Measurements from ENCODE around the gene SDK2. TPM values are rescaled to one million over a fixed set of nuclear protein-coding genes. Genes with fewer than 3 reads are reported as not detected.

SDK2 gene
- total and polyA plus RNA-seq, 2 of the 4 experiments (the other 2 are of a cell fraction), result under 0.01 to 0.03 TPM

DNA sequence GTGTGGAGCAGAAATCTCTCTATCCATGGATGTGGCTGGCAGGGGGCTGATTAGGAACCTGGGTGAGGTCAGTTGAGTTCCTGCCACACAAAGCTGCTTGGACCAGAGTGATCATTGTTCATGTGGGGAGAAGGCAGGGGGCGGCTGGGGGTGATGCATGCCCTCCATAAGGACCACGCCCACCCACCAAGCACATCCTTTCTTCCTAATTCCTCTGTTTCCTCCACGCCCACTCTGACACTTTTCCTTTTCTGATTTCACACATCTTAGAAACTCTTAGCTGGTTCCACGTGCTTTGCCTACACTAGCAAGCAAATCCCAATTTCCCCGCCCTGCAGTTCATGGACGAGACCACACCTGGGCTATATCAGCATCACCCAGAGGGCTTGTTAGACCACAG, 108.5 kb downstream of the SDK2 start:
- DNase-seq (no peak), ATAC-seq (ENCODE audit: low read depth) (no peak)
- H2BK15ac ChIP-seq (ENCODE audit: low read depth, low read length), result no peak overlapping the region
- no peak overlapping the region for H2AK5ac ChIP-seq (ENCODE audit: low read depth, low read length)
- dilution Hi-C loops (cut with HindIII; ENCODE audit: low sequenced_read_pairs, unreplicated experiment), result no loop called here
- no peak overlapping the region for H2BK5ac ChIP-seq (ENCODE audit: low read depth, low read length, poor library complexity, severe bottlenecking)
- no peak overlapping the region for H3K56ac ChIP-seq (ENCODE audit: extremely low read depth, insufficient read depth, low read length)
- no peak overlapping the region for H3K4me3 ChIP-seq (ENCODE audit: insufficient read depth, low read depth, low read length)
- H3K27me3 ChIP-seq (ENCODE audit: control insufficient read depth, insufficient read depth, low read length), result no peaks in the 10 kb centered on the region; the same call in 1 of the 2 replicates
- POLR2A ChIA-PET (ENCODE audit: unreplicated experiment), result no interaction called here
- in situ Hi-C loops (cut with MboI; ENCODE audit: low sequenced_read_pairs), result loop anchor here (25.0 kb wide), 1 partner anchor 273 kb away; the partner anchor contains the start of gene CPSF4L
- no peak overlapping the region for H3K4me2 ChIP-seq (ENCODE audit: low read depth, low read length)
- no peak overlapping the region for H3K23ac ChIP-seq (ENCODE audit: low read depth, low read length)
- 0% methylated on average over 1 of the region's 6 CpGs; no CpG with 5 or more reads in 1 of the 2 experiments for WGBS, 2 experiments (ENCODE audit: extremely low coverage in 2 of 2, insufficient read length in 1 of 2)
- no peak overlapping the region for H3K18ac ChIP-seq (ENCODE audit: low read depth, low read length)
- CTCF ChIA-PET, result no interaction called here
- no TSS peak for BruUV-seq (replicated peaks)
- intact Hi-C loops (cut with micrococcal nuclease), result no loop called here
- no peaks in the 10 kb centered on the region for H4K20me1 ChIP-seq (ENCODE audit: insufficient read depth, low read length)
- H3K79me1 ChIP-seq (ENCODE audit: low read depth in 1 of 2, low read length in 2 of 2), result no peaks in the 10 kb centered on the region
- H3K9ac ChIP-seq (ENCODE audit: low read depth, low read length), result no peak overlapping the region
- no peaks in the 10 kb centered on the region for H3K4me1 ChIP-seq (ENCODE audit: control insufficient read depth, insufficient read depth, low read length)
- H2AFZ ChIP-seq (replicated peaks; ENCODE audit: low read length, poor library complexity), result no peak overlapping the region
- no peaks in the 10 kb centered on the region for H3K9me1 ChIP-seq (ENCODE audit: insufficient read depth, low read length)
- H3K4ac ChIP-seq (ENCODE audit: low read depth, low read length), result no peak overlapping the region
- H3K9me3 ChIP-seq (ENCODE audit: control insufficient read depth, insufficient read depth, low read length), result no peaks in the 10 kb centered on the region
- no peak overlapping the region for H4K91ac ChIP-seq (ENCODE audit: insufficient read depth, low read depth, low read length)
- no peak overlapping the region for H4K8ac ChIP-seq (ENCODE audit: low read depth in 2 of 2, low read length in 2 of 2)
- H3K27ac ChIP-seq (ENCODE audit: insufficient read depth, low read length), result no peak overlapping the region
- TF ChIP-seq MAFK (IDR thresholded peaks at IDR 0.05; ENCODE audit: low read depth, low read length) (no peak), NFE2L2 (IDR thresholded peaks at IDR 0.05; ENCODE audit: low read depth, low read length) (no peak), POLR2A (IDR thresholded peaks at IDR 0.05; ENCODE audit: low read depth, low read length) (no peak), CHD1 (IDR thresholded peaks at IDR 0.05; ENCODE audit: low read depth, low read length) (no peak), MAZ (IDR thresholded peaks at IDR 0.05; ENCODE audit: borderline replicate concordance, low read depth, low read length) (no peak), SMC3 (IDR thresholded peaks at IDR 0.05; ENCODE audit: low read depth, low read length) (no peak), ELK1 (IDR thresholded peaks at IDR 0.05; ENCODE audit: borderline replicate concordance, low read depth, low read length) (no peak), RFX5 (IDR thresholded peaks at IDR 0.05; ENCODE audit: low read depth, low read length) (no peak), RCOR1 (IDR thresholded peaks at IDR 0.05; ENCODE audit: insufficient replicate concordance, low read length) (no peak), FOS (IDR thresholded peaks at IDR 0.05; ENCODE audit: low read depth, low read length) (no peak), MXI1 (IDR thresholded peaks at IDR 0.05; ENCODE audit: borderline replicate concordance, low read depth, low read length) (no peak), RAD21 (IDR thresholded peaks at IDR 0.05; ENCODE audit: low read length) (no peak)
- TF ChIP-seq, protein P1, sequence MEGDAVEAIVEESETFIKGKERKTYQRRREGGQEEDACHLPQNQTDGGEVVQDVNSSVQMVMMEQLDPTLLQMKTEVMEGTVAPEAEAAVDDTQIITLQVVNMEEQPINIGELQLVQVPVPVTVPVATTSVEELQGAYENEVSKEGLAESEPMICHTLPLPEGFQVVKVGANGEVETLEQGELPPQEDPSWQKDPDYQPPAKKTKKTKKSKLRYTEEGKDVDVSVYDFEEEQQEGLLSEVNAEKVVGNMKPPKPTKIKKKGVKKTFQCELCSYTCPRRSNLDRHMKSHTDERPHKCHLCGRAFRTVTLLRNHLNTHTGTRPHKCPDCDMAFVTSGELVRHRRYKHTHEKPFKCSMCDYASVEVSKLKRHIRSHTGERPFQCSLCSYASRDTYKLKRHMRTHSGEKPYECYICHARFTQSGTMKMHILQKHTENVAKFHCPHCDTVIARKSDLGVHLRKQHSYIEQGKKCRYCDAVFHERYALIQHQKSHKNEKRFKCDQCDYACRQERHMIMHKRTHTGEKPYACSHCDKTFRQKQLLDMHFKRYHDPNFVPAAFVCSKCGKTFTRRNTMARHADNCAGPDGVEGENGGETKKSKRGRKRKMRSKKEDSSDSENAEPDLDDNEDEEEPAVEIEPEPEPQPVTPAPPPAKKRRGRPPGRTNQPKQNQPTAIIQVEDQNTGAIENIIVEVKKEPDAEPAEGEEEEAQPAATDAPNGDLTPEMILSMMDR (conservative IDR thresholded peaks at IDR 0.05; ENCODE audit: low read depth, low read length), result no peak
- H2BK20ac ChIP-seq (ENCODE audit: low read depth, low read length), result no peak overlapping the region
- H3K36me3 ChIP-seq (ENCODE audit: control insufficient read depth, insufficient read depth, low read length), result no peaks in the 10 kb centered on the region
- no peak overlapping the region for H4K5ac ChIP-seq (ENCODE audit: low read depth, low read length)
- H2AK9ac ChIP-seq (replicated peaks; ENCODE audit: low read depth, low read length, poor library complexity), result no peak overlapping the region
- no peak overlapping the region for H2BK120ac ChIP-seq (ENCODE audit: low read depth, low read length)
- no peak overlapping the region for H3K14ac ChIP-seq (replicated peaks; ENCODE audit: low read depth, low read length)
